Measurements from ENCODE around the gene FOXF1.

The FOXF1 gene

DNA sequence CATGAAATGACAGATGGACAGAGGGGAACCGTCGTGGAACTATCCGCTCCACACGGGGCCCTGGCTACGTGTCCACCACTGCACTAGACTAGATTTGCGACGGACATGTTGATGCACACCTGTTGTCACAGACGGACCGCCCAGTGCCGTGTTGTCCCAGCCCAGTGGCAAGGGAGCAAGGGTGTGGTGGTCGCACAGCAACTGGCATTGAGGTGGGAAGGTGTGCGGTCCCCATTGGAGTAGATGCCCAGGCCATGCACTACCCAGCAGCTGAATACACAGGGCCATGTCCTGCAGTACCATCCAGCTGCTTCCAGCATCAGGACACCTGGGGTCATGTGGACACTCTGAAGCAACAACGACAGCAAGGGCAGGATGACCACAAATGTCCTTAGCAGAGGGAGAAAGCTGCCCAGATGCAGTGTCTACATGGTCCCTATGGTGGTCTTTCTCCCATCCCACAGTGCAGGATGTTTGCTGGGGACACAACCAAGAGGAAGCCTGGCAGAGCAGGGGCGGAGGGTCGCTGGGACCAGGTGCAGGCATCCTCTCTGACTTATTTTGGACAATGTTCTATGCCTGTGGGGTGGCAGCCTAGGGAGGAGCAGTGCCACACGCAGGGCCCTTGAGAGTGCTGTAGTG, 8.8 kb downstream of the FOXF1 start:
- no peak for DNase-seq

DNA sequence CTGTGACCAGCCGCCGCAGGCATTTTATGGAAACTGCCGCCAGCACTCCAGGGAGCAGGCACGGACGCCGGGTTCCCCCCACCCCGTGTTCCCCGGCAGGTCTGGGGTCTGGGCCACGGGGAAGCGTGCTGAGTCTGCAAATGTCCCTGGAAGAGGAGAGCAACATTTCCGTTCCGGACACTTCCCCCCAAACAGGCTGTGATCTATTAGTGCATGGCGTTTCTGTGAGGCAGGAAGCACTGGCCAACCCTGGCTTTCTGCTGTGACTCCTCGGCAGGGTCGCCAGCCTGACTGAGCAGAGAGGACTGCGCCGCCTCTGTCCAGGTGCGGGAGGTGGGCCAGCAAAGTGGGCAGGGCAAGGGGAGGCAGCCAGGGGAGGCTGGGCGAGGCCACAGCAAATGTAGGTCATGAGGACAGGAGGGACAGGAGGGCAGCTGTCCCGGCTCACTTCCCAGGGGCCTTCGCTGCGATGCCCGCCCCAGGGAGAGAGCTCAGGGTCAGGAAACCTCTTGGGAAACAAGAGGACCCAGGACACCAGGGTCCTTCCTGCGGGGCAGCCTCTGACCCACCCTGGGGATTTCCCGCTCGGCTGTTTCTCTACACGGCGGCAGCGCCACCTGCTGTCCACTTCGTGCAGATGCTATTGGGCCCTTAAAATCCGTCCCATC, 9.5 kb downstream of the FOXF1 start:
- peak; percentile 10 for DNase-seq

DNA sequence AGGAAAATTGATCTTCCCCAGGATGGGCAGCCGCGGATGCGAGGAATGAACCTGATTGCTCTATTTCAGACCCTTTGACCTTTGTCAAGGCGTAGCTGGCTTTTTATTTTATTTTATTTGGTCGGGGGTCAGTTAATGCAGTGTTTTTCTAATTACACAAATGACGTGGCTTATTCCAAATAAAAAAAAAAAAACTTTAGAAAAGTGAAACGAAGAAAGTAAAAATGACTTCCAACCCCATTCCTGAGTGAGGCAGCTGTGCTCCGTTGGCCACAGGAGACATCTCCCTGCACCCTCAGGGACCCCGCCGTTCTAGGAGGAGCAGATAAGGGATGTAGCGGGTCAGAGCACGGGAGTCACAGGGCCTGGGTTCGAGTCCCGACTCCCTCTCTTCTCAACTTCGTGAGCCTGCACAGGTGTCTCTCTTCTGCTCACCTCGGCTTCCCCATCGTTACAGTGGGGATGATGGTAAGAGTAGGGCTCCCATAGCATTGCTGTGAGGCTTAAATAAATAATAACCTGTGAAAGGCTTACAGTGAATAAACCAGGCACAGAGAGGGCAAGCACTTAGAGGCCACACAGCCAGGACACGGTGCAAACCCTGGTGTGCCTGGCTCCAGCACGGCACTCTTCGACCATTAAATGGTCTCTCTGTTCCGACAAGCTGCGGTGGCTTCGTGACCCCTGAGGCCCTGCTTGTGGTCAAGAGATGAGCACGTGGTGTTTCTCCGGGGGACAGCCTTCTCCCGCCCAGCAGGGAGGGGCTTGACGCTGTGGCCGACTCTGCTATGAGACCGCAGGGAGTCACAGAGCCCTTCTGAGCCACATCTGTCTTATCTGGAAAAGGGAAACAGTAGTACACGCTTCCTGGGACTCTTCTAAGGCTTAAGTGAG, 10.2 kb downstream of the FOXF1 start:
- DNase-seq, result no peak

DNA sequence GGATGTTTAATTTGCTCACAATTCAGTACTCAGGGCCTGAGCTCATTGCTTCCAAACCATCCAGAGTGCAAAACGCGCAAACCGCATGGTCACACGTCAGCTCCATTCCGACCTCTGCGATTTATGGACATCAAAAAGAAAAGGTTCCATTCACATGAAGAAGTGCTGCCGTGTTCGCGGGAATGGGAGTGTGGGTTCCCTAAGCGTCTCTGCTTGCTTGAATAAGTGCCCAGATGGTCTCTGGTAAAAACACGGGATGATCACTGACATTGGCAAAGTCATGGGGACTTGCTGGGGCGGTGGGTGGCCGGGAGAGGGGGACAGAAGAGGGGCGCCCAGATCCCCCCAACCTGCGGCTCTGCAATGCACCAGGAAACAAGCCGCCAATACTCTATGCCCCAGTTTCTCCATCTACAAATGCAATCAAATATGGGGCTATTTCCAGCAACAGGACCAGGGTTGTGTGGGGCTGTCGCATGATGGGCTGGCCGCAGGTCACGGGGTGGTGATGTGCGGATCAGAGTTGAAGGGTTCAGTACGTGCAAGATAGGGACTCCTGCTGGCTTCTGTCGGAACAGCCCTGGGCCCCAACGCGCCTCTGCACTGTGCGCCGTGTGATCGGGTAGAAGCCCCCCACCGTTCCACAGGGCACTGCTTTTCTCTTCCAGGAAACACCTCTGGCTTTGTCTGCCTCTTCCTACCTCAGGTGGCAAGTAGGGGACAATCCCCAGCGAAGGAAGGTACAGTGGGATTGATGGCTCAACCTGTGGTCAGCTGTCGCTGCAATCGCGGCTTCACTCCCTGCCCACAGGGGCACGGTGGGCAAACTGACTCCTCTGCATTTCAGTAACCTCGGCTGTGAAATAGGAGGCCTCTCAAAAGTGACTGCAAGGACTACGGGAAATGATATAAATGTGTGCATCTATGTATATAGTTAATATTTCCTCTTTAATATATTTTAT, 11.2 kb downstream of the FOXF1 start:
- no peak for DNase-seq

DNA sequence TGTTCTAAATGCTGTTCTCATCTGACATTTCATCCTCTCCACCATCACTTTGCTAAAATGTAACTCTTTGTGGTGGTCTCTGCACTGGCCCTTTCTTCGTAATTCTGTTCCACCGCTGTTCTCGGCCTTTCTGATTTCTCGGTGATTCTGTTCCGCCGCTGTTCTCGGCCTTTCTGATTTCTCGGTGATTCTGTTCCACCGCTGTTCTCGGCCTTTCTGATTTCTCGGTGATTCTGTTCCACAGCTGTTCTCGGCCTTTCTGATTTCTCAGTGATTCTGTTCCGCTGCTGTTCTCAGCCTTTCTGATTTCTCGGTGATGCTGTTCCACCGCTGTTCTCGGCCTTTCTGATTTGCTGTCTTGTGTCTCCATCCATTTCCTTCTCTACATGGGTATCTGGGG, 12.3 kb downstream of the FOXF1 start:
- DNase-seq, result no peak

DNA sequence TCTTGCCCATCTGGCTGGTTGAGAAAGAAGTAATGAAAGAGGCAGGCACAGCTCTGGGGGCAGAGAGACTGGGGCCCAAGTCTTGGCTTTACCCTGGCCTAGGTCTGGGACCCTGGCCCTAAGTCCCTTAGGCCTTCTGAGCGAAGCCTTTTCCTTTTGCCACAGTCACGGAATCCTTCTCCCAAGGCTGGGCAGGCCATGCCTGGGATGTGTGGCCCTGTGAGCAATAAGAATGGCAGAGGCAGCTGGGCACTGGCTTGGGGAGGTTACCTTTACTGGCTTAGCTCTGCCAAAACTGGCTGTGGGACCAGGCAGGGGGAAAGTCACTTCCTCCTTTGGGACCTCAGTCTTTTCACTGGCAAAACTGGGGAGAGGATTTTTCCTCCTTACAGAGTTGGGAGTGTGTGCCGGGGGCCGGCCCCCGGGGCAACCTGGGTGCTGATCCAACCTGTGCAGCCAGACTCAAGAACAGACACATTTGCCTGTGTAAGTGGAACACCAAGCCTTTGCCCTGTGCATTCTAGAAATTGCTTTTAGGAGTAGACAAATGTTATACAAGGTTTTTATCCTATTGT, 12.9 kb downstream of the FOXF1 start:
- no peak for DNase-seq

DNA sequence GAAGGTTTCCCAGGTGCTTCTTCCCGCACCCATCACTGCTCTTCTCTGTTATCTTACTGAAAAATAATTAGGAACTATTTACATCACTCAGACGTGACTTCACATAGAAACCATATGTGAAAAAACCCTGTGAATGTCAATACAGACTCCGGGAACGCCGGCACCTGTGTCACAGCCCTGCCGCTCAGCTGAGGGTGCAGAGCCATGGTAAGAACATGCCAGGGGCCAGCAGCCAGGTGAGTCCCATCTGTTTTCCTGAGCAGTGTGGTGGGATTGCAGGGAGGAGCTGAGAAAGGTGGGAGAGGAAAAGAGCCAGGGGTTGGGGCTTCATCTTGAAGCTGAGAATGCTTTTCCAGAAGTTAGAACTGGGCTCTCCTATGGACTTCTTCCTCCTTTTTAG, 13.7 kb downstream of the FOXF1 start:
- no peak for DNase-seq

DNA sequence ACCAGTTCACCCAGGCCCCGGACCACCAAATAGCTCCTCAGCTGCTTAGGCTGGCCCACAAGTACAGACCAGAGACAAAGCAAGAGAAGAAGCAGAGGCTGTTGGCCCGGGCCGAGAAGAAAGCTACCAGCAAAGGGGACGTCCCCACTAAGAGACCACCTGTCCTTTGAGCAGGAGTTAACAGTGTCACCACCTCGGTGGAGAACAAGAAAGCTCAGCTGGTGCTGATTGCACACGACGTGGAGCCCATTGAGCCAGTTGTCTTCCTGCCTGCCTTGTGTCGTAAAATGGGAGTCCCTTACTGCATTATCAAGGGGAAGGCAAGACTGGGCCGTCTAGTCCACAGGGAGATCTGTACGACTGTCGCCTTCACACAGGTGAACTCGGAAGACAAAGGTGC, 15.4 kb downstream of the FOXF1 start:
- DNase-seq, result no peak

DNA sequence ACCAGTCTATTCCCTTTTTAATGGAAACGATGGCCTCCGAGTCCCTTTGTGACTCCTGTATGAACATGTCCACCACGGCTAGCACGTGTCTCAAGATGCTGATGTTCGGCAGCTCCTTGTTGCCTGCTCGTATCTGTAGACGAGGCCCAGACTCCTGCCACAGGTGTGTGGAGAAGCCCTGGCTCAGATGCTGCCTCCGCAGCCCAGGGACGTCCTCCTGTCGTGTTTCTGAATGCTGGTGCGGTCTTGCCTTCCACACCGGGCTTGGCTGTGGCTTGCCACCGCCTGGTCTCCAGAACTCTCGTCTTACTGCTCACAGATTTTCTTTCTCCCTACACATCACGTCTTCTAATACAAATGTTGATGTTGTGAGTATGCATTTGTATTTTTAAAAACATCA, 17.0 kb downstream of the FOXF1 start:
- DNase-seq, result no peak

DNA sequence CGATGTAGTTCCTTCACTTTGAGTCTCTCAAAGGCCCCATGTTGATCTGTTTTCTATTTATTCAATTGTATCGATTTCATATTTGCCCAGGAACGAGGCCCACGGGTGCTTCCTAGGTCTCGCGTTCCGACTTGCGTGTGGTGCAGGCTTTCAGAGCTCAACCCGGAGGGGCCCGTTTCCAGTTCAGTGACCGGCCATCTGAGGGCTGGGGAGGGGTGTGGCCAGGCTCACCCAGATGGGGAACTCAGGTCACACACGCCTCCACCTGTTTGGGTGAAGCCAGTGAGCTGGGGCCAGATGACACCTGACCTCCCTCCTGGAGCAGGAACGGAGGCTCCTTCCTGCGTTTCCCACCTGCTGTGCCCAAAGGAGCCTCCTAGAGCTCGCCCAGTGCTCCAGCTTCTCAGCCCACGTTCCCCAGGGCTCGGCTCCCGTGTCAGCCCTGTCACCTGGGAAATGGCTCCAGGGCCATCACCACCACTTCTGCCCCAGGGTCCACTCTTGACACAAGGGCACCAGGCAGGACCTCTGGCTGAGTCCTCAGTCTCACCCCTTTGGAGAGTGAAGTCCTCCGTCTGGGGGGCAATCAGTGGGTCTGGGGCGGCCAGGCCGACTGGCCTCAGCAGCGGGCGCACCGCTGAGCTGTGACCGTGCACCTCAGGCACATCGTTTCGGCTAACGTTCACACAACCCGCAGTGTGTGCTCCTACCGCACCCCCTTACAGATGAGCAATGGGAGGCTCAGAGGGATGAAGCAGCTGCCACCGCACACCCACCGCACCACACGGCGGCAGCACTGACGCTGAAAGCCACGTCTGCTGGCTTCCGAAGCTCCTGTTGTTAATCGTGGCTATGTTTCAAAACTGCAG, 18.0 kb downstream of the FOXF1 start:
- no peak for DNase-seq

DNA sequence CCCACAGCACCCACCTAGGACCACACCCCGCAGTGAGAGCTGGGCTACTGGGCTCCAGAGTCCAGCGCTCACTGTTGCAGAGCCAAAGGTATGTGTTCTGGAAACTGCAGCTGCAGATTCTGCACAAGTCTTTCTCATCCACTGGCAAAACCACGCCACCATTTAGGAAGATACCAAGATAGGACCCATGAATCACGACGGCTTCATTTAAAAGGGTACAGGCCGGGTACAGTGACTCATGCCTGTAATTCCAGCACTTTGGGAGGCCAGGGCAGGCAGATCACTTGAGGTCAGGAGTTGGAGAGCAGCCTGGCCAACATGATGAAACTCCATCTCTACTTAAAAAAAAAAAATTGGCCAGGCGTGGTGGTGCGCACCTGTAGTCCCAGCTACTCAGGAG, 18.8 kb downstream of the FOXF1 start:
- DNase-seq, result no peak

DNA sequence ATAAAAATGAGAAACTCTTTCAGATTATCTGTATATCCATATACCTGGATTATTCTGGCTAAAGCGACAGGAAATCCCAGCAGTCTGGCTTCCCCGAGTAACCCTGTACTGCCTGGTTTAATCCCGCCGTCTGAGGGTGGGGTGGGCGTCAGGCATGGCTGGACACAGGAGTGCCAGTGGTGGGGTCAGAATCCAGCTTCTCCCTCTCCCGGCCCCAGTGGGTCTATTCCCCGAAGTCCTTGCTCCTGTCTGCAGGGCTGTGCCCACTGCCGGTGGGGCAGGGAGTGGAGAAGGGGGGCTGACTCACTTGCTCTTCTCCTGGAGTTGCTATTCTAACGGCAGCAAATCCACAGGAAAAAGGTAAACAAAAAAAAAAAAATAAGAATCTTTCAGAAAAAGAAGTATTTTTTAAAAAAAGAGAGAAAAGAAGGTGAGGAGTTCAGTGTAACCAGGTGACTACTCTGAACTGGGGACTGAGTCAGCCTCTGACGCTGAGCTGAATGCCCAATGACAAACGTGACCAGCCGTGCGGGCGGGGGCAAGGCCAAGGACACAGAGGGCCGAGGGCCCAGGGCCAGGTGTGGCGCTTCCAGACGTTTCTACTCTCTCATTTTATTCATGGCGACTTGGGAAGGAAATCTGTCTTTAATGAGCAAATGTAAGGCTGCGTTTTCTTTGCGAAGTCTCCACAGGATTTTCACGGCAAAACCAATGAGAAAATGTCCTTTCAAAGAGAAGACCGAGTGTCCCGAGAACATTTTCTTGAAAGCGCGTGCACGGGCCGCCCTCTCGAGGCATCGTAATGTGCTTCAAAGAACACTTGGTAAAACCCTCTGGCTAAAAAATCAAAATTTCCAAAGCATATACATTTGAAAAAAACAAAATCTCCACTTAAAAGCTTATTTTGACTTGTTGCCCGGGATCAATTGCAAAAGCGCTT, 20.2 kb downstream of the FOXF1 start:
- DNase-seq, result no peak

DNA sequence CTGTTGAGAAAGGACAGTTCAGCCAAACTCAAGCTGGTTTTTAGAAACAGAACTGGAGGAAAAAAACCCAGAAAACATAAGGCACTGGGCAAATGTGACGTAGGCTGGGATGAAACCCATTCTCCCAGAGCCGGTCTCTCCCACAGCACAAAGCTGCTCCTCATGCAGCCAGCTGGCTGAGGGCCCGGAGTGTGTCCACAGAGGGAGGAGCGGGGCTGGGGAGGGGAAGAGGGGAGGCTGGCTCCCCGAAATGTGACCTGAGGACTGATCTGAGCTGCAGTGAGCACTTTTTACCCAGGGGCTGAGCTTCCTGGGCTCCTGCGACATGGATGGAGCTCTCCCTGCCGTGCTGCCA, 20.8 kb downstream of the FOXF1 start:
- no peak for DNase-seq

DNA sequence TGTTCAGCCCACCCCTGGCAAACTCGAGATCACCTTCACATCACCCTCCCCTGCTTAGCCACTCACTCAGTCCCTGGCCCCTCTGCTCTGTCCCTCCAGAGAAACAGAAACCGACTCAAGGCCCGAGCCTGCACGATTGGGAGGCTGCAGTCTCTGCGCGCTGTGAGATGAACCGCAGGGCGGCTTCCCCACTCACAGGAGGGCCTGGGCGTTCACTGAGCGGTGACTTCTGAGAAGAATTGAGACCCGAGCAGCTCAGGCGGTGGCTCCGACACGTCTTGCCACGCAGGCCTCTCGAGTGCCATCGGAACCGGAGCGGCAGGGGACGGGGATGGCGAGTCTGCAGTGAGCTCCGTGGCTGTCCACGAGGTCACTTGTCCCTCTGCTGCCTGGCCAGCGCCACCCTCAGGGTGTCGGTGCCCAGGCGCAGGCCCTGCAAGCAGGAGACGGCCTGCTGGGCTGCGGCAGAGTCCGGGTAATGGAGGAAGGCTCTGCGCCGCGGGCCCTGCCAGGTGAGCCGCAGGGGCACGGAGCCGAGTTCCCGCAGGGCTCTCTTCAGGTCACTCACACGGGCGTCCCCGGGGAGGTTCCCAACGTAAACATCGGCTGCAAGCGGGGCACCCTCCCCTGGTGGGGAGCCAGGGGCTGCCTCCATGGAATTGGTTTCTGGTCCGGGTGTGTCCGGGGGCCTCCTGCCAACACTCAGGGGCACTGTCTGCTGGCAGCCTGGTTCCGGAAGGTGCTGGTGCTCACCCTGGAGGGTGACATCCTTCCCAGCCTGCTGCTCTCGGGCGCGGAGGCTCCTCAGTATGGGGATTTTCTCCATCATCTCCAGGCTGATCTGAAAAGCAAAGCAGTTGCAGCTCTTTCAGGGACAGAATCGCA, 21.6 kb downstream of the FOXF1 start:
- no peak for DNase-seq

DNA sequence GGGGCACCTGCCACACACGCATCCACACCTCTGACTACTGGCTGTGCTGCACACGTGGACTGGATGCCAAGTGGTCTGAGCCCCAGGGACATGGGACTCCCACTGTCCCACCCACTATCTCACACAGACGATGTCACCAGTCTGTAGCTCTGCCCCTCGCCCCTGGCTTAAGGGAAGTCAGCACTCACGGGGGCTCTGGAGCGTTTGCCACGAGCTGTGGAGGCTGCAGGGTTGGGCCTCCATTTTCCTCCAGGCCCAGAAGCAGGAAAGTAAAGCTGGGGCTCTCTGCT, 22.1 kb downstream of the FOXF1 start:
- no peak for DNase-seq

DNA sequence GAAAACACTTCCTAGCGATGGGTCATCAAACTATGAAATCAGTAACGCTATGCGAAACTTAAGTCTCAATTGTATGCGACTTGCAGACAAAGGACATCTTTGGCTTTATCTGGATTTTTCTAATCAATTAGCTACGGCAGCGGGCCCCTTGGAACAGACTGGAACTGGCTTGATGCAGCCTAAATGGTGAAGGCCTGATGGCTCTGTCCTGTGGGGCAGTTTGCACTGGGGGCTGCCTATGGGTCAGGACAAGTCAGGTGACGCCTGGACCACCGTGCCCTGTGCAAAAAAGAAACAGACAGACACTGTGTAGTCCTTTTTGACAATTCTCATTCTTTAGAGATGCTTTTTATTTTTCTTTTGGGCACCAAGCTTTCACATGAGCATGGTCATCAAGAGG, 22.7 kb downstream of the FOXF1 start:
- DNase-seq, result no peak

DNA sequence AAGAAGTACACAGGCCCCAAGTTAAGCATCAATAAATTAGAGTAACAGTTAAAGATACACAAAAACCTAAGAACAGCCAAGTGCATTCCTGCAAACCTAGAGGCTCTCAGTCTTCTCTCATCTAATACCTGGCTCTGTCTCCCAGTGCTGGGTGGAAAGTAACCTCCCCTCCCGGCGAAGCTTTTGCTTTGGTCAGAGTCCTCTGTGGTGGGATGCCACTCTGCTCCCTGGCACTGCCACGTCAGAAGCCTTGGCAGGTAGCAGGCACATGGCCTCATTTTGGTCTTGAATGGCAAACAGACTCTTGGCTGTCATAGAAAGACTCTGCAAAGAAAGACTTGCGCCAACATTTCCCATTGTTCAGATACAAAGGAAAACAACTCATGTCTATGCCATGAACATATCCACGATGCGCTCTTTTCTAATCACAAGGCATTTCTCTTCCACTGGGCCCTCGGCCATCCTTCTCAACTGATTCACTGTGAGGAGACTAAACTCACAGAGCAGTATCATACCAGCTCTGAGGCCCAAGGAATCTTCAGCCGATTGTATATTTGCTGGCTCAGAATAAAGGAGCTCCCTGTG, 23.5 kb downstream of the FOXF1 start:
- no peak for DNase-seq

DNA sequence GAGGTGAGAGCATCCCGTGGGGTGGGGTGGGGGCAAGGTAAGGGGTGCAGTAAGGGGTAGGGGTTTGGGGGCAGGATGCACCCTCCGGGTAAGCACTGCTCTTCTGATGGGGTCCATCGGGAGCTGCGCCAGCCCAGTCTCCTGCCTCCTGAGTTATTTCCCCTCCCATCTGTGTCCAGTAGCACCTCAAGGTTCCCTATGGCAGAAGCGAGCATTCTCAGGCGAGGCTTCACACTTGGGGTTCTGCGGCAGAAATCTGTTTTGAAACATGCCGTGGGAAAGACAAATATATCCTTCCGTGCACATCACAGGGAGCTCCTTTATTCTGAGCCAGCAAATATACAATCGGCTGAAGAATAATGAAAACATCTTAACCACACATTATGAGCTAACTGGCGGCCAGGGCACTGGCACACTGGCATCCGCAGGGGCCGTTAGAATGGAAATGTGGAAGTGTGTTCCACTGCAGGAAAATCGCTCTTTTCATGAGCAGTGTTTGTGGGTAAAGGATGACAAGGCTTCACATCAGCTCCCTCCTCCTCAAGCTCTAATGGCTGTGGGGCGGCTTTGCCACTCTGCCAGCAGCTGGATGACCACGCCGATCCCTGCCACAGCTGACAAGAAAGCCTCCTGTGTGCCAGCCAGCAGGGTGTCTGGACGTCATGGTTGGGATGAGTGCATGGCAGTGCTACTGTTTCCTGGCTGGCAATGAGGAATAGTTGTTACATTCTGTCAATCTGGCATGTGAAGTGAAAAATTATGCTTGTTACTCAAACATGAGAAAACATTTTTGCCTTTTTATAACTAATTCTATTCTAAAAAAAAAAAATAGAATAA, 24.7 kb downstream of the FOXF1 start:
- DNase-seq, result no peak
